NK-92 (cell line): Measurements from ENCODE around the gene HCAR2.
A peak's percentile ranks its signal among the peaks of the same experiment; 100 is the strongest.
"Not testable (repeated sequence)": the region's sequence is repeated elsewhere in the genome, so short reads cannot be mapped to it uniquely, and the experiment has no call there.

ENCODE experiments used
- DNase-seq: peaks from one replicate; lab custom pipeline; 2025; ENCODE audit not compliant: unreplicated experiment; lab: John Stamatoyannopoulos, UW

Gene HCAR2

GRCh38 chr12:122702890-122703611 is at the start of gene HCAR2:
HCAR2 (minus strand) TSS chr12:122703357; CDS start chr12:122703283, 74 bp downstream.
- not testable (repeated sequence) for DNase-seq

GRCh38 chr12:122752464-122753318 is 49.5 kb upstream of the HCAR2 start, which contains the start of gene DENR:
DENR (plus strand) TSS chr12:122752824; CDS start chr12:122753702, 878 bp downstream.
- DNase-seq, result peak; percentile 82

GRCh38 chr12:122750781-122751515 is 47.8 kb upstream of the HCAR2 start:
- DNase-seq, result not testable (repeated sequence)

GRCh38 chr12:122749569-122750332 is 46.6 kb upstream of the HCAR2 start:
- DNase-seq, result no peak

- DNase-seq, result no peak
Observed at GRCh38 chr12:122747224-122748135, 44.3 kb upstream of the HCAR2 start.

GRCh38 chr12:122743895-122744525 is 40.9 kb upstream of the HCAR2 start:
- no peak for DNase-seq

- DNase-seq, result no peak
Observed at GRCh38 chr12:122740351-122740750, 37.2 kb upstream of the HCAR2 start.

GRCh38 chr12:122738571-122738970 is 35.4 kb upstream of the HCAR2 start:
- no peak for DNase-seq

GRCh38 chr12:122732611-122733010 is 29.5 kb upstream of the HCAR2 start:
- DNase-seq, result no peak

- no peak for DNase-seq
Observed at GRCh38 chr12:122732170-122732569, 29.0 kb upstream of the HCAR2 start.

GRCh38 chr12:122730215-122731014 is 27.3 kb upstream of the HCAR2 start, which contains the start of gene HCAR1:
HCAR1 (minus strand) TSS chr12:122730844; CDS start chr12:122730339, 505 bp downstream.
- no peak for DNase-seq

- no peak for DNase-seq
Observed at GRCh38 chr12:122729583-122730214, 26.5 kb upstream of the HCAR2 start.

- no peak for DNase-seq
Observed at GRCh38 chr12:122726080-122726558, 23.0 kb upstream of the HCAR2 start.

- no peak for DNase-seq
Observed at GRCh38 chr12:122725452-122726079, 22.4 kb upstream of the HCAR2 start.

- no peak for DNase-seq
Observed at GRCh38 chr12:122724641-122725243, 21.6 kb upstream of the HCAR2 start.

- no peak for DNase-seq
Observed at GRCh38 chr12:122722387-122722786, 19.2 kb upstream of the HCAR2 start.
